ENCODE measurements around the gene EHMT1. TPM values are rescaled to one million over a fixed set of nuclear protein-coding genes. Genes with fewer than 3 reads are reported as not detected.
"Not testable (repeated sequence)": the region's sequence is repeated elsewhere in the genome, so short reads cannot be mapped to it uniquely, and the experiment has no call there.

EHMT1 gene
- total RNA-seq, 4 donors from 2014 or later, result 96.4 to 136 (median 118) TPM

DNA sequence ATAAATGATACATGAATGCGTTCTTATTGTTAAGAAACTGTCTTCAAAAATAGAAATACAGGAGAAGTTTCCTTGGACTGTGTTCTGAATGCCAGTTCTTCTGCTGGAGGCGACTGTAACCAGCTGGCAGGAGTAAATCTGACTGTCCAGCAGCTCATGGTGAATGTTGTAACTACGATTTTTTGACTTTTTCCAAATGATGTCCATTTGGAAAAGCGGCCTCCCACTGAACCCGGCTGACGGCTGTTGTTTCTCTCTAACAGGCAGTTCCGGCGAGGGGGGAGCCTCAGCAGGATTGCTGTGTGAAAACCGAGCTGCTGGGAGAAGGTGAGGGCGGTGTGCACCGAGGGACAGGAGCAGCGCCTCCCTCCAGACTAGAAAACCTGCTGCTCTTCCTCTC is 91.9 kb downstream of the EHMT1 start:
- peaks cover 0 to 50% (median 0%) of the 10 kb centered on the region in 3 donors for H3K36me3 ChIP-seq
- no peaks in the 10 kb centered on the region for H3K27me3 ChIP-seq
- no peak overlapping the region for H3K27ac ChIP-seq
- 75 to 81% methylated on average over 12 of the region's 12 CpGs for WGBS, 2 donors
- TF ChIP-seq EP300 (IDR thresholded peaks at IDR 0.05) (no peak), CTCF (IDR thresholded peaks at IDR 0.05) (no peak), POLR2A (IDR thresholded peaks at IDR 0.05) (no peak)
- DNase-seq (ENCODE audit: low spot score in 2 of 2), result no peak
- peaks cover 0 to 27% (median 6%) of the 10 kb centered on the region in 4 donors for H3K4me1 ChIP-seq
- H3K9me3 ChIP-seq, result no peaks in the 10 kb centered on the region
- no peak overlapping the region for H3K4me3 ChIP-seq

- peaks cover 0 to 54% (median 0%) of the 10 kb centered on the region in 3 donors for H3K36me3 ChIP-seq
- H3K27me3 ChIP-seq, result no peaks in the 10 kb centered on the region
- no peak overlapping the region for H3K4me3 ChIP-seq
- DNase-seq (ENCODE audit: low spot score in 2 of 2), result no peak
- peaks cover 0 to 17% (median under 1%) of the 10 kb centered on the region in 4 donors for H3K4me1 ChIP-seq
- H3K9me3 ChIP-seq, result no peaks in the 10 kb centered on the region
- TF ChIP-seq POLR2A (IDR thresholded peaks at IDR 0.05), result no peak
- no peak for TF ChIP-seq CTCF (IDR thresholded peaks at IDR 0.05)
- no peak for TF ChIP-seq EP300 (IDR thresholded peaks at IDR 0.05)
- WGBS, 2 donors, result 93% methylated on average over 18 of the region's 18 CpGs
- H3K27ac ChIP-seq, result no peak overlapping the region
These were observed 92.9 kb downstream of the EHMT1 start for GRCh38 chr9:137711678-137712105.

GRCh38 chr9:137715321-137715720 is 96.5 kb downstream of the EHMT1 start:
- 94 to 98% methylated on average over 12 of the region's 12 CpGs for WGBS, 2 donors
- TF ChIP-seq EP300 (IDR thresholded peaks at IDR 0.05) (no peak), POLR2A (IDR thresholded peaks at IDR 0.05) (no peak), CTCF (IDR thresholded peaks at IDR 0.05) (no peak)

GRCh38 chr9:137715866-137716693 is 97.3 kb downstream of the EHMT1 start:
- not testable (repeated sequence) for H3K4me3 ChIP-seq; H3K4me1 ChIP-seq; H3K9me3 ChIP-seq; H3K27ac ChIP-seq; H3K27me3 ChIP-seq; DNase-seq (ENCODE audit: low spot score in 2 of 2)
- H3K36me3 ChIP-seq, result peaks cover 0 to 92% (median 0%) of the 10 kb centered on the region in 3 donors
- WGBS, 2 donors, result 88 to 89% methylated on average over 7 of the region's 7 CpGs

More at GRCh38 chr9:137715321-137715720, 96.5 kb downstream of the EHMT1 start:
- no peak overlapping the region for H3K4me3 ChIP-seq
- H3K9me3 ChIP-seq, result peaks cover 0 to 6% (median 0%) of the 10 kb centered on the region in 4 donors
- no peaks in the 10 kb centered on the region for H3K27me3 ChIP-seq
- peaks cover 0 to 88% (median 0%) of the 10 kb centered on the region in 3 donors for H3K36me3 ChIP-seq
- H3K4me1 ChIP-seq, result no peaks in the 10 kb centered on the region
- no peak for DNase-seq (ENCODE audit: low spot score in 2 of 2)
- no peak overlapping the region for H3K27ac ChIP-seq

DNA sequence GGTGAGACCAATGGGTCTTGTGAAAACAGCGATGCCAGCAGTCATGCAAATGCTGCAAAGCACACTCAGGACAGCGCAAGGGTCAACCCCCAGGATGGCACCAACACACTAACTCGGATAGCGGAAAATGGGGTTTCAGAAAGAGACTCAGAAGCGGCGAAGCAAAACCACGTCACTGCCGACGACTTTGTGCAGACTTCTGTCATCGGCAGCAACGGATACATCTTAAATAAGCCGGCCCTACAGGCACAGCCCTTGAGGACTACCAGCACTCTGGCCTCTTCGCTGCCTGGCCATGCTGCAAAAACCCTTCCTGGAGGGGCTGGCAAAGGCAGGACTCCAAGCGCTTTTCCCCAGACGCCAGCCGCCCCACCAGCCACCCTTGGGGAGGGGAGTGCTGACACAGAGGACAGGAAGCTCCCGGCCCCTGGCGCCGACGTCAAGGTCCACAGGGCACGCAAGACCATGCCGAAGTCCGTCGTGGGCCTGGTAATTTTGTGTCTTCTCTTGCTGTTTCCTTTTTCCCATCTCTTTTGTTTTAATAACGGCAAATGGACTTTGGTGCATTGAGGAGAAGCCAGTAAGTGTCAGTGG is 98.0 kb downstream of the EHMT1 start:
- 97 to 98% methylated on average over 25 of the region's 25 CpGs for WGBS, 2 donors
- H3K36me3 ChIP-seq, result peaks cover 0 to 85% (median 0%) of the 10 kb centered on the region in 3 donors
- TF ChIP-seq CTCF (IDR thresholded peaks at IDR 0.05) (no peak), POLR2A (IDR thresholded peaks at IDR 0.05) (no peak), EP300 (IDR thresholded peaks at IDR 0.05) (no peak)
- no peaks in the 10 kb centered on the region for H3K4me1 ChIP-seq
- peaks cover 0 to 6% (median 0%) of the 10 kb centered on the region in 4 donors for H3K9me3 ChIP-seq
- H3K4me3 ChIP-seq, result no peak overlapping the region
- H3K27me3 ChIP-seq, result no peaks in the 10 kb centered on the region
- H3K27ac ChIP-seq, result no peak overlapping the region
- no peak for DNase-seq (ENCODE audit: low spot score in 2 of 2)
